Fibroblast of villous mesenchyme (primary cell): ENCODE measurements around the gene FXYD5. TPM values are rescaled to one million over a fixed set of nuclear protein-coding genes. Genes with fewer than 3 reads are reported as not detected.

Source experiments
- DNase-seq: peaks from one replicate; pipeline ENCODE4 v3.0.0-alpha.2; 2010; ENCODE audit warnings: low read depth
- H3K4me3 ChIP-seq: 2 replicates; pipeline ENCODE4 v1.5.1; 2011; ENCODE audit warnings: low read depth, mild to moderate bottlenecking, low read length
- total RNA-seq: library from RNA; depleted of rRNA; stranded (reverse); fragments of >200 nt; gene quantifications from 2 replicates; pipeline ENCODE4 v1.2.3, GENCODE V29; 2012
- TF ChIP-seq, protein P1 (sequence below): IDR thresholded peaks from 2 replicates; pipeline ENCODE4 v1.5.1; 2012; ENCODE audit warnings: low read depth, mild to moderate bottlenecking, low read length; ENCODE audit not compliant: insufficient read depth

FXYD5 gene
- total RNA-seq, 1 donor = 20.3 TPM

DNA sequence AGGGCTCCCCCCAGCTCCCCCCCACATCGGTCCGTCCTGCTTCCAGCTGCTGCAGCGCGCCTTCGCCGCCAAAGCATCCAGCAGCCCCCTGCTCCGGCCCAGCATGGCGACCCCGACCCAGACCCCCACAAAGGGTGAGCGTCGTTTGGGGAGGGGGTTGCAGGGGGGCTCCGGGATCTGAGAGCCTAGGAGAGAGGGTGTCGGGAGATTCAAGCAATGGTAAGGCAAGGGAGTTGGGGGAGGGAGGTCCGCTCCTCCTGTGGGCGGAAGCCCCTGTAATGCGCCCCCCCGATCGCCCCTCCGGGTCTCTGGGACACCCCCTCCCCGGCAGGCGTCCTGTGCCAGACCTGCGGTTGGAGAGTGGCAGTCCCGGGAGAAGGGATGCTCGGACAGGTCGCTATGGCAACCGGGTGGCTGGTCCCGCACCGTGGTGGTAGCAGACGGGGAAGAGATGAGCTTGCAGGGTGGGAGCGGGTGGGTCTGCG is 11.3 kb upstream of the FXYD5 start, which contains the start of gene FXYD7:
Gene FXYD7, plus strand, starts transcription at position 25 of the 485 bp plus-strand sequence. Its CDS starts 79 bp downstream, at position 104.
- DNase-seq = no peak
- no peak within 1 kb of the TSS for H3K4me3 ChIP-seq
- TF ChIP-seq, protein P1, sequence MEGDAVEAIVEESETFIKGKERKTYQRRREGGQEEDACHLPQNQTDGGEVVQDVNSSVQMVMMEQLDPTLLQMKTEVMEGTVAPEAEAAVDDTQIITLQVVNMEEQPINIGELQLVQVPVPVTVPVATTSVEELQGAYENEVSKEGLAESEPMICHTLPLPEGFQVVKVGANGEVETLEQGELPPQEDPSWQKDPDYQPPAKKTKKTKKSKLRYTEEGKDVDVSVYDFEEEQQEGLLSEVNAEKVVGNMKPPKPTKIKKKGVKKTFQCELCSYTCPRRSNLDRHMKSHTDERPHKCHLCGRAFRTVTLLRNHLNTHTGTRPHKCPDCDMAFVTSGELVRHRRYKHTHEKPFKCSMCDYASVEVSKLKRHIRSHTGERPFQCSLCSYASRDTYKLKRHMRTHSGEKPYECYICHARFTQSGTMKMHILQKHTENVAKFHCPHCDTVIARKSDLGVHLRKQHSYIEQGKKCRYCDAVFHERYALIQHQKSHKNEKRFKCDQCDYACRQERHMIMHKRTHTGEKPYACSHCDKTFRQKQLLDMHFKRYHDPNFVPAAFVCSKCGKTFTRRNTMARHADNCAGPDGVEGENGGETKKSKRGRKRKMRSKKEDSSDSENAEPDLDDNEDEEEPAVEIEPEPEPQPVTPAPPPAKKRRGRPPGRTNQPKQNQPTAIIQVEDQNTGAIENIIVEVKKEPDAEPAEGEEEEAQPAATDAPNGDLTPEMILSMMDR = peak; percentile 2

DNA sequence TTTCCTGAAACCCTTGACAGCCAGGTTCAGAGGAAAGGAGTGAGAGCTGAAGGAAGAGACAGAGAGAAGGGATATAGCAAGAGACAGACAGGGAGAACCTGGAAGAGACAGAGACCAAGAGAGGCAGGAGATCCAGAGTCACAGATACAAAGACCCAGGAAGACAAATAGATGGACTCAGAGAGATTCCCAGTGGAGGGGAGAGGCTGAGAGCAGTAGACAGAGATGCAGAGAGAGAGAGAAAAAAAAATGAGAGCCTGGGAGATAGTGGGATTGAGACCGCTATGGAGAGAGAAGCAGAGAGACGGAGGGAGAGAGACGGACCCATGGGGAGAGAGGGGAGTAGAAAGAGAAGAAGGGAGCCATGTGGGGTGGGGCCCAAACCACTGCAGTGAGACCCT is 10.7 kb upstream of the FXYD5 start:
- TF ChIP-seq, protein P1 = no peak
- DNase-seq = no peak
- no peak overlapping the region for H3K4me3 ChIP-seq

DNA sequence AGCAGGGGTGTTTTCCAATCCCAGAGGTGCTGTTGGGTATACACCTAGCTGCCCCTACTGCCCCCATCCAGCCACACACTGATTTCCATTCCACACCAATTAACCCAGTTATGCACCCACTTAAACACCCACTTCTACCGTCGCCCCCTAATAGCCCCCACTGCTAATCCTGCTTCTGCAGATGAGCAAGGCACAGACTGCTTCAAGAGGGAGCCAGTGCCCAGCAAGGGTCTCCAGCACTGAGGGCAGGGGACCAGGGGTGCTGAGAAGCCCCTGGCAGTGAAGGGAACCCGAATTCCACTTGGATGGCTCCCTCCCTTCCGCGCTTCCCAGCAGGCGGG is 10.3 kb upstream of the FXYD5 start:
- H3K4me3 ChIP-seq = no peak overlapping the region
- TF ChIP-seq, protein P1 = no peak
- no peak for DNase-seq

DNA sequence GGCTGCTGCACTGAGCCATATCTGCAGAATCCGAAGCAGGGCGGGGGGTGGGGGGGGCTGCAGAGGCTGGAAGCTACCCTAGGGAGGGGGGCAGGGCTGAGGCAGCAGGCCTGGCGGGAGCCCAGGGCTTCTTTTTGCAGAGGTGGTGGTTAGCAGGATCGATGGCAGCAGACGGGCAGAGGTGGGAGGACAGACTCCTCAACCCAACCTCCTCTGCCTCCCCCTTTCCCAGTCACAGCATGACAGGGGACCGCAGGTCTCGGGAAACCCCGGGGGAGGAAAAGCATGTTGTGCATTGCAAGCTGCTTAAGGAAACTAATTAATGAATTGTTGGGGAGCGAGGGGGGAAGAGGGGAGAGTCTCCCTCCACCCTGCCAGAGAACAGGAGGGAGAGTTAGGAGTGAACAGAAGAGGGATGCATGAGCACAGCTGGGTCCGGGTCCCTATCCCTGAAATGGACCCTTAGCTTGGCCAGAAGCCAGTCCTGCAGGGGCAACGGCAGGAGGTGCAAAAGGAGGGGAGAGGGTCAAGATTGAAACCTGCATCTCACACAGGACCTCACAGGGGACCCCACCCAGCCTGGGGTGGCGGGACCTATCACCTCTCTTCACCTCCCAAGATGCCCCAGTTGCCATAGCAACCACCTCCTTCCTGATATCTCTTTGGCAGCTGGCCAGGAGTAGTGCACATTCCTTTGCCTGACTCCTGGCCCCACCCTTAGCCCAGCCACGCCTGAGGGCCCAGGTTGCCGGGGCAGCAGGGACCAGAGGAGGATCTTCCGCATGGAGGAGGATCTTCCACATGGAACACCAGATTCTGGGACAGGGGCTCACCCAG is 9.7 kb upstream of the FXYD5 start:
- no peak for DNase-seq
- TF ChIP-seq, protein P1 = no peak
- no peak overlapping the region for H3K4me3 ChIP-seq

DNA sequence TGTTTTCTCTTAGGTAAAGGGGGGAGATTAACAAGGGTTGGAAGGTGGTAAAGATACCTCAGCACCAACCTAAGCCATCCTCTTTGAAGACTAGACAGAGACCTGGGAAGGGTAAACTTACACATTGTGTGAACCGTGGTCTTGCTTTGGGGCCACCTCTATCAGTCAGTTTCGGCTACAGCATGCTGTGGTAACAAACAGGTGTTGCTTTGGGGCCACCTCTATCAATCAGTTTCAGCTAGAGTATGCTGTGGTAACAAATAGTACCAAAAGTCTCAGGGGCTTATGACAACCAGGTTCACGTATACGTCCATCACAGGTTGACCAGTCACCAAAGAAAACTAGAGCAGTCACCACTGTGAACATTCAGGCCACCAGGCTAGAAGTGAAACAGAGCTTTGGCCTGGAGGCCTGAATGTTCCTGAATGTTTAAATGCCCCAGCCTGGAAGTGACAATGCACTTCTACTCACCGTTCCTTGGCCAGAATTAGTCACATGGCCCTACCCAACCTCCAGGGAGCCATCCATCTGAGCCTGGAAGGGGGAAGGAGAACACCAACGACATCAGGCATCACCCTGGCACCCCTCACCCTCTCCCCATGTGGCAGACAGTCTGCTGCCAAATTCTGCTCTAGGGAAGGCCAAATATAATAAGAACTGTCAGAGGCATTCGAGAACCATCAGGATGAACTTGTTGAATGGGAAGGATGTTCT is 7.6 kb upstream of the FXYD5 start:
- DNase-seq = no peak
- TF ChIP-seq, protein P1 = no peak
- no peak overlapping the region for H3K4me3 ChIP-seq

DNA sequence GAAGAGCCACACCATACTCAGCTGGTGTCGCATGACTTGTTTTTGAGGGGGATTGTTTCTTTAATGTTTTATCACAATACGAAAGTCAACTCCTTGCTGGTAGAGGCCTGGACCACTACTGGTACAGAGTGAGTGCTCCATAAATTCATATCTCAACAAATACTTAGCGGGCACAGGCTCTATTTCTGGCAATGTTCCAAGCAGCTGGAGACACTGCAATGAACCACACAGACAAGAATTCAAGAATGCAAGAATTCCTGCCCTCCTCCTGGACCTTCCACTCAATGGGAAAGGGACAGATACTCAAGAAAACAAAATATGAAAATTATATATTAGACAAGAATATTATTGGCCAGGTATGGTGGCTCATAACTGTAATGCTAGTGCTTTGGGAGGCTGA is 5.1 kb upstream of the FXYD5 start:
- TF ChIP-seq, protein P1 = no peak
- DNase-seq = no peak

More for the DNA sequence above, 5.1 kb upstream of the FXYD5 start:
- H3K4me3 ChIP-seq = no peak overlapping the region
